ENCODE data around the gene IQCE.

- TF ChIP-seq RAD21 (IDR thresholded peaks at IDR 0.05; ENCODE audit: insufficient read depth, low read depth, low read length) (no peak), TAF1 (IDR thresholded peaks at IDR 0.05; ENCODE audit: borderline replicate concordance, low read depth, low read length) (no peak), POLR2AphosphoS5 (IDR thresholded peaks at IDR 0.05; ENCODE audit: low read length) (no peak), TCF12 (IDR thresholded peaks at IDR 0.05; ENCODE audit: low read depth, low read length) (no peak), CTCF (IDR thresholded peaks at IDR 0.05 in 2 of 3, conservative IDR thresholded peaks at IDR 0.05 in 1 of 3; ENCODE audit: control insufficient read depth in 2 of 3, extremely low read depth in 1 of 3, insufficient read depth in 1 of 3, low read depth in 3 of 3, low read length in 3 of 3) (no peak), CBX5 (IDR thresholded peaks at IDR 0.05; ENCODE audit: low read depth) (no peak), ELK1 (IDR thresholded peaks at IDR 0.05; ENCODE audit: low read depth, low read length) (no peak), RBBP5 (conservative IDR thresholded peaks at IDR 0.05) (no peak), HCFC1 (IDR thresholded peaks at IDR 0.05; ENCODE audit: low read length) (no peak)
Measured at GRCh38 chr7:2627258-2628129, 68.7 kb downstream of the IQCE start.
